Caco-2 (cell line): Measurements from ENCODE around the gene RNU6-9. TPM values are rescaled to one million over a fixed set of nuclear protein-coding genes. Genes with fewer than 3 reads are reported as not detected.

Experiments used
- BruUV-seq: library from RNA; stranded (reverse); fragments of 400-500 nt; replicated peaks from 2 replicates; lab custom pipeline; 2021; lab: Mats Ljungman, UMichigan
- CTCF ChIA-PET: fragments of 300-600 bp; sonication (Branson Sonifier 250); formaldehyde crosslinking; loops from one replicate; lab custom pipeline; 2022; ENCODE audit warnings: antibody characterized with exemption; lab: Charles Lee
- POLR2A ChIA-PET: fragments of 300-600 bp; sonication (Branson Sonifier 250); formaldehyde crosslinking; loops from one replicate; lab custom pipeline; 2022; ENCODE audit warnings: antibody characterized with exemption; lab: Charles Lee
- DNase-seq, 2 experiments: peaks; one replicate each; pipeline versions ENCODE4 v3.0.0 to v3.0.0-alpha.2; 2020 to 2022
- H3K27me3 ChIP-seq: replicated peaks from 2 replicates; pipeline ENCODE4 v1.6.0; 2011; ENCODE audit warnings: low read length; ENCODE audit not compliant: control insufficient read depth, insufficient read depth
- H3K36me3 ChIP-seq: 2 replicates; pipeline ENCODE4 v1.5.1; 2011; ENCODE audit warnings: low read length; ENCODE audit not compliant: control insufficient read depth, insufficient read depth
- H3K4me1 ChIP-seq: fragments of 250-450 bp; sonication (Bioruptor Pico); 2 replicates; pipeline ENCODE4 v1.5.1; 2020; ENCODE audit warnings: mild to moderate bottlenecking
- H3K4me3 ChIP-seq: 2 replicates; pipeline ENCODE4 v1.5.1; 2011; ENCODE audit warnings: low read depth, mild to moderate bottlenecking, control low read depth, low read length
- H3K9me3 ChIP-seq: fragments of 250-450 bp; sonication (Bioruptor Pico); 2 replicates; pipeline ENCODE4 v1.5.1; 2020; ENCODE audit warnings: mild to moderate bottlenecking, moderate library complexity
- H3K27ac Mint-ChIP-seq: one replicate; pipeline ENCODE4 v1.8.0; 2022; ENCODE audit warnings: mixed read lengths; ENCODE audit not compliant: unreplicated experiment
- H3K27me3 Mint-ChIP-seq: one replicate; pipeline ENCODE4 v1.8.0; 2022; ENCODE audit warnings: mixed read lengths; ENCODE audit not compliant: insufficient read depth, unreplicated experiment
- H3K36me3 Mint-ChIP-seq: one replicate; pipeline ENCODE4 v1.8.0; 2022; ENCODE audit warnings: mild to moderate bottlenecking, mixed read lengths; ENCODE audit not compliant: insufficient read depth, unreplicated experiment
- H3K4me1 Mint-ChIP-seq: one replicate; pipeline ENCODE4 v1.8.0; 2022; ENCODE audit warnings: low read depth, mixed read lengths; ENCODE audit not compliant: unreplicated experiment
- H3K4me3 Mint-ChIP-seq: one replicate; pipeline ENCODE4 v1.8.0; 2022; ENCODE audit warnings: mild to moderate bottlenecking, moderate library complexity, mixed read lengths; ENCODE audit not compliant: unreplicated experiment
- H3K9me3 Mint-ChIP-seq: one replicate; pipeline ENCODE4 v1.8.0; 2022; ENCODE audit warnings: mixed read lengths; ENCODE audit not compliant: unreplicated experiment
- CTCF ChIP-seq, 2 experiments: fragments of 200-600 bp in 1 of 2; IDR thresholded peaks; 1 replicate in 1 of 2; 2 replicates in 1 of 2; pipeline versions ENCODE4 v1.5.1 to v1.8.0; 2011 to 2022; ENCODE audit warnings: antibody characterized with exemption in 1 of 2, control low read depth in 1 of 2, inconsistent platforms in 1 of 2, low read depth in 1 of 2, low read length in 1 of 2, mild to moderate bottlenecking in 1 of 2, moderate library complexity in 1 of 2; ENCODE audit not compliant: insufficient read depth in 1 of 2, severe bottlenecking in 1 of 2, unreplicated experiment in 1 of 2
- intact Hi-C: fragments of 100-400 bp; cut with micrococcal nuclease; formaldehyde crosslinking; loops from one replicate; pipeline ENCODE4 v1.10.0; 2022; ENCODE audit not compliant: unreplicated experiment
- total RNA-seq: library from RNA; stranded (reverse); gene quantifications from 2 replicates; pipeline ENCODE4 v1.2.3, GENCODE V29; 2022

RNU6-9 gene
- total RNA-seq, 1 experiment from 2014 or later = not detected

DNA sequence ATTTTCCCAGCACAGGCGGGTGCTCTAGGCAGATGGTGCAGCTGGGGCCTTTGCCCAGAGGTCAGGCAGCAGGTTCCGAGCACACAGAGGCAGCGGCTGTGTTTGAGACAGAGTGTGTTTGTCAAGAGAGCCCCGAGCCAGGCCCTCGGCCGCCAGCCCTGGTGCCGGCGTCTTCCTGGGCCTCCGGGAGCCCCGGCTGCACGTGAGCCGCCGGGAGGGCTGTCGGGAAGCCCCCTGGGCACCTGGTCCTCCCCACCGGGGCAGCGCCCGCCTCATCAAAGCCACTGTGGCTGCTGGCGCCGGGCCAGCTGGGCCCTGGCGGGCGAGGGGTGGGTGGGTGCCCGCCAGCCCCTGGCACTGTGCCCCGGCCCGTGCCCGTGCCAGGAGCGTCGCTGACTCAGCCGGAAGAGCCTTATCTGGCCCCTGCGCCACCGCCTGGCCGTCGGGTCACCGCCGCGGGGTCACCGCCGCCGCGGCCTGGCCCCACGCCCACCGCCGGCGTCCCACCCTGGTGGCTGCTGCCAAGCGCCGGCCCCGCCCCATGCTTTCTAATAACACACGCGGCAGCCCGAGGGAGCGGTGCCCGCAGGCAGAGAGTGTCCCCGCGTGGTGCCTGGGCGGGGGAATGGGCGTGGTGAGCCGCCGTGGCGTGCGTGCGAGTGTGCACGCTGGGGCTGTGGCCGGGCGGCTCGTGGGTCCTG lies 47.5 kb downstream of the RNU6-9 start:
- no TSS peak for BruUV-seq

DNA sequence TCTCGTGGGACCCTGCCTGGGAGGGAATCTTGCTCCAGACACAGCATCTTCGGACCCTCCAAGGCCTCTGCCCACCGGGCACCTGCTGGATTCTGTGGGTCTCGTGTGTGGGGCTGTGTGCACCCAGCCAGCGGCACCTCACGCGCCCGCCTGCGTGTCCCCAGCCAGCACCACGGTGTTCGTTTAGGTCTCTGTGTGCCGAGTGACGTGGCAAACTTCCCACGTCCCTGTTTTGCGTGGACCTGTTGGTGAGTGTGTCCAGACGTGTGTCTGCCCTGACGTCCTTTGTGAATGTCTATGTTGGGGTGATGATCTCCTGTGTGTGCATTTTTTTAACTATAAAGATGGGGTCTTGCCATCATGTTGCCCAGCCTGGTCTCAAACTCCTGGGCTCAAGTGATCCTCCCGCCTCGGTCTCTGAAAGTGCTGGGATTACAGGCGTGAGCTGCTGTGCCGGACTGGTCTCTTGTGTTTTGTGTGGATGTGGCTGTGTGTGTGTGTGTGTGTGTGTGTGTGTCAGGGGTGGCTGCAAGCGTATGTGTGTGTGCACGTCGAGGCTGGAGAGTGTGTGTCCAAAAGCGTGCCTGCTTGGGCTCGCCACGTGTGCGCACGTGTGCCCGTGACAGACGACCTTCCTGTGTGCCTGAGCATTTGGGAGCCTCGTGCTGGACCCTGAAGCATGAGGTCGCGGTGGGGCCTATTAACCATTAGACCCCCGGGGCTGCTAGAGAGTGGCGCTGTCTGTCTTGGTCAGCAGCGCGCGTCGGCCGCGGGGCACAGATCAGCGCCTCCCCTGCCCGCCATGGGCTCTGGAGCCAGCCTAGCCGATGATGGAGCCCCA lies 48.2 kb downstream of the RNU6-9 start:
- H3K27ac Mint-ChIP-seq = peak overlapping the region; percentile 43
- Histone ChIP-seq H3K4me1 (peaks cover 3% of the 10 kb centered on the region; the same call in 1 of the 2 replicates), H3K9me3 (no peaks in the 10 kb centered on the region), H3K4me3 (no peak overlapping the region), H3K27me3 (no peaks in the 10 kb centered on the region), H3K36me3 (peaks cover 7% of the 10 kb centered on the region)
- POLR2A ChIA-PET = no interaction called here
- no peaks in the 10 kb centered on the region for H3K4me1 Mint-ChIP-seq
- no peak for TF ChIP-seq CTCF (IDR thresholded peaks at IDR 0.05; ENCODE audit: insufficient read depth in 1 of 2, low read depth in 1 of 2, low read length in 1 of 2, severe bottlenecking in 1 of 2, unreplicated experiment in 1 of 2)
- CTCF ChIA-PET = no interaction called here
- H3K27me3 Mint-ChIP-seq = no peaks in the 10 kb centered on the region
- intact Hi-C loops = no loop called here
- peaks cover 88% of the 10 kb centered on the region for H3K36me3 Mint-ChIP-seq
- H3K9me3 Mint-ChIP-seq = no peaks in the 10 kb centered on the region
- no peak overlapping the region for H3K4me3 Mint-ChIP-seq
- no peak for DNase-seq
- no TSS peak for BruUV-seq

More for the DNA sequence above, 47.5 kb downstream of the RNU6-9 start:
- ChIA-PET POLR2A (no interaction called here), CTCF (no interaction called here)
- DNase-seq = no peak
- Histone ChIP-seq H3K4me1 (peaks cover 3% of the 10 kb centered on the region; the same call in 1 of the 2 replicates), H3K9me3 (no peaks in the 10 kb centered on the region), H3K36me3 (peaks cover 7% of the 10 kb centered on the region), H3K4me3 (no peak overlapping the region), H3K27me3 (no peaks in the 10 kb centered on the region)
- no peak for TF ChIP-seq CTCF (IDR thresholded peaks at IDR 0.05; ENCODE audit: insufficient read depth in 1 of 2, low read depth in 1 of 2, low read length in 1 of 2, severe bottlenecking in 1 of 2, unreplicated experiment in 1 of 2)
- no peaks in the 10 kb centered on the region for H3K27me3 Mint-ChIP-seq
- H3K4me3 Mint-ChIP-seq = no peak overlapping the region
- H3K27ac Mint-ChIP-seq = peak overlapping the region; percentile 54
- no peaks in the 10 kb centered on the region for H3K9me3 Mint-ChIP-seq
- H3K36me3 Mint-ChIP-seq = peaks cover 92% of the 10 kb centered on the region
- intact Hi-C loops = no loop called here
- no peaks in the 10 kb centered on the region for H3K4me1 Mint-ChIP-seq

- no peak overlapping the region for H3K4me3 ChIP-seq
- Mint-ChIP-seq H3K27me3 (no peaks in the 10 kb centered on the region), H3K36me3 (peaks cover 88% of the 10 kb centered on the region), H3K4me1 (no peaks in the 10 kb centered on the region), H3K4me3 (no peak overlapping the region), H3K27ac (no peak overlapping the region), H3K9me3 (no peaks in the 10 kb centered on the region)
- H3K27me3 ChIP-seq = no peaks in the 10 kb centered on the region
- no peak for DNase-seq
- H3K36me3 ChIP-seq = peaks cover 7% of the 10 kb centered on the region
- ChIA-PET POLR2A (no interaction called here), CTCF (no interaction called here)
- H3K9me3 ChIP-seq = no peaks in the 10 kb centered on the region
- no TSS peak for BruUV-seq
- intact Hi-C loops = no loop called here
- TF ChIP-seq CTCF (IDR thresholded peaks at IDR 0.05; ENCODE audit: insufficient read depth in 1 of 2, low read depth in 1 of 2, low read length in 1 of 2, severe bottlenecking in 1 of 2, unreplicated experiment in 1 of 2) = no peak
- peaks cover 5% of the 10 kb centered on the region; the same call in 1 of the 2 replicates for H3K4me1 ChIP-seq
These were observed 48.9 kb downstream of the RNU6-9 start for GRCh38 chr19:942133-942645.
